Activated CD8-positive, alpha-beta T cell treated with anti-CD3 and anti-CD28 coated beads for 36 hours (primary cell): Measurements from ENCODE around the gene BCL3. TPM values are rescaled to one million over a fixed set of nuclear protein-coding genes. Genes with fewer than 3 reads are reported as not detected.
A peak's percentile ranks its signal among the peaks of the same experiment; 100 is the strongest.

Source experiments
- ATAC-seq: fragments of 200-7000 bp; cut with Tn5 transposase; one replicate; pipeline ENCODE4 v1.10.0; 2021; ENCODE audit warnings: mild to moderate bottlenecking, moderate library complexity
- CTCF ChIA-PET: fragments of 350-600 bp; sonication (Branson Sonifier 250); formaldehyde crosslinking; loops from one replicate; lab custom pipeline; 2021; ENCODE audit warnings: antibody characterized with exemption; lab: Charles Lee
- POLR2A ChIA-PET: fragments of 350-600 bp; sonication (Branson Sonifier 250); formaldehyde crosslinking; loops from one replicate; lab custom pipeline; 2021; ENCODE audit warnings: antibody characterized with exemption; lab: Charles Lee
- DNase-seq: peaks from one replicate; pipeline ENCODE4 v3.0.0-alpha.2; 2020
- H3K27ac Mint-ChIP-seq: one replicate; pipeline ENCODE4 v1.8.0; 2021; ENCODE audit warnings: mild to moderate bottlenecking, mixed read lengths
- H3K27me3 Mint-ChIP-seq: one replicate; pipeline ENCODE4 v1.8.0; 2021; ENCODE audit warnings: mixed read lengths
- H3K36me3 Mint-ChIP-seq: one replicate; pipeline ENCODE4 v1.8.0; 2021; ENCODE audit warnings: low read depth, mixed read lengths
- H3K4me1 Mint-ChIP-seq: one replicate; pipeline ENCODE4 v1.8.0; 2021; ENCODE audit warnings: low read depth, mixed read lengths
- H3K4me3 Mint-ChIP-seq: one replicate; pipeline ENCODE4 v1.8.0; 2021; ENCODE audit warnings: mild to moderate bottlenecking, moderate library complexity, mixed read lengths
- H3K9me3 Mint-ChIP-seq: one replicate; pipeline ENCODE4 v1.8.0; 2021; ENCODE audit warnings: mixed read lengths
- intact Hi-C: fragments of 100-400 bp; cut with micrococcal nuclease; formaldehyde crosslinking; loops from one replicate; pipeline ENCODE4 v1.10.0; 2022
- total RNA-seq, 2 experiments: library from RNA; stranded (reverse); gene quantifications; one replicate each; pipeline ENCODE4 v1.2.3, GENCODE V29; 2021
- TF ChIP-seq, protein P1 (sequence below): fragments of 200-600 bp; IDR thresholded peaks from one replicate; pipeline ENCODE4 v1.8.0; 2022; ENCODE audit warnings: antibody characterized with exemption, mild to moderate bottlenecking

BCL3 gene
- total RNA-seq, 2 experiments from 2014 or later: 22.8 to 27.7 TPM

DNA sequence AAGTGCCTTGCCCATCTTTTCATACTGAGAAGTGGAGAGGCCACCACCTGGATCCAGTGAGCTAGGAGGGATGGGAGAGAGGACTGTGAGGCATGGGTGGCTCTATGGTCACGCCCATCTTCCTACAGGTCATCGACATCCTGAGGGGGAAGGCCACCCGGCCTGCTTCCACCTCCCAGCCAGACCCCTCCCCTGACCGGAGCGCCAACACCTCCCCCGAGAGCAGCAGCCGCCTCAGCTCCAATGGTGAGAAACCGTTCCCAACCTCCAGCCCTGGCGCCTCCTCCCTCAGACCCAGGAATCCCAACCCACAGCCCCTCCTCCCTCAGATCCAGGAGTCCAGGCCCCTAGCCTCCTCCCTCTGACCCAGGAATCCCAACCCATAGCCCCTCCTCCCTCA, 10.1 kb downstream of the BCL3 start:
- Mint-ChIP-seq H3K27me3 (no peaks in the 10 kb centered on the region), H3K4me3 (no peak overlapping the region), H3K27ac (peak overlapping the region; percentile 25), H3K9me3 (no peaks in the 10 kb centered on the region), H3K4me1 (peaks cover 38% of the 10 kb centered on the region), H3K36me3 (peaks cover 32% of the 10 kb centered on the region)
- ChIA-PET POLR2A (interaction anchor here (0.6 kb wide), 2 partner anchors 134 to 137 kb away, joined by 3 read pairs; no protein-coding TSS in a partner anchor), CTCF (interaction anchor here (1.3 kb wide), 1 partner anchor 86 kb away, joined by 3 read pairs; no protein-coding TSS in a partner anchor)
- ATAC-seq: no peak
- TF ChIP-seq, protein P1, sequence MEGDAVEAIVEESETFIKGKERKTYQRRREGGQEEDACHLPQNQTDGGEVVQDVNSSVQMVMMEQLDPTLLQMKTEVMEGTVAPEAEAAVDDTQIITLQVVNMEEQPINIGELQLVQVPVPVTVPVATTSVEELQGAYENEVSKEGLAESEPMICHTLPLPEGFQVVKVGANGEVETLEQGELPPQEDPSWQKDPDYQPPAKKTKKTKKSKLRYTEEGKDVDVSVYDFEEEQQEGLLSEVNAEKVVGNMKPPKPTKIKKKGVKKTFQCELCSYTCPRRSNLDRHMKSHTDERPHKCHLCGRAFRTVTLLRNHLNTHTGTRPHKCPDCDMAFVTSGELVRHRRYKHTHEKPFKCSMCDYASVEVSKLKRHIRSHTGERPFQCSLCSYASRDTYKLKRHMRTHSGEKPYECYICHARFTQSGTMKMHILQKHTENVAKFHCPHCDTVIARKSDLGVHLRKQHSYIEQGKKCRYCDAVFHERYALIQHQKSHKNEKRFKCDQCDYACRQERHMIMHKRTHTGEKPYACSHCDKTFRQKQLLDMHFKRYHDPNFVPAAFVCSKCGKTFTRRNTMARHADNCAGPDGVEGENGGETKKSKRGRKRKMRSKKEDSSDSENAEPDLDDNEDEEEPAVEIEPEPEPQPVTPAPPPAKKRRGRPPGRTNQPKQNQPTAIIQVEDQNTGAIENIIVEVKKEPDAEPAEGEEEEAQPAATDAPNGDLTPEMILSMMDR: no peak
- no peak for DNase-seq
- intact Hi-C loops: no loop called here

DNA sequence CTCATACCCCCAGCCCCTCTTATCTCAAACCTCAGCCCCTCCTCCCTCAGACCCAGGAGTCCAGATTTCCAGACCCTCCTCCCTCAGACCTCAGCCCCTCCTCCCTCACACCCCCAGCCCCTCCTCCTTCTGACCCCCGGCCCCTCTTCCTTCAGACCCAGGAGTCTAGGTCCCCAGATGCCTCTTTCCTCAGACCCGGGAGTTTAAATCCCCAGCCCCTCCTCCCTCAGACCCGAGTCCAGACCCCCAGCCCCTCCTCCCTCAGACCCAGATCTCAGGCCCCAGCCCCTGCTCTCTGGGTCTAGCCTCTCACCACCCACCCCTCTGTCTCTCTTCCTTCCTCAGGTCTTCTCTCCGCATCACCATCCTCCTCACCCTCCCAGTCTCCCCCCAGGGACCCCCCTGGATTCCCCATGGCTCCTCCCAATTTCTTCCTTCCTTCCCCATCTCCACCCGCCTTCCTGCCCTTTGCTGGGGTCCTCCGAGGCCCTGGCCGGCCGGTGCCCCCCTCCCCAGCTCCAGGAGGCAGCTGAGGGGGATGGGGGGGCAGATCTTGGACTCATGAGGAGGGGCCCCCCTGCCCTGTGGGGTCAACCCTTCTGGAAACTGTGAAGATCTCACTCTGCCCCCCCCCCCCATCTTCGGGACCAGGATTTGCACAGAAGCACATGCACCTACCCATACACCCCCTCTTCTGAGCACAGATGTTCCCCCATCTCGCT, 10.7 kb downstream of the BCL3 start:
- CTCF ChIA-PET: no interaction called here

DNA sequence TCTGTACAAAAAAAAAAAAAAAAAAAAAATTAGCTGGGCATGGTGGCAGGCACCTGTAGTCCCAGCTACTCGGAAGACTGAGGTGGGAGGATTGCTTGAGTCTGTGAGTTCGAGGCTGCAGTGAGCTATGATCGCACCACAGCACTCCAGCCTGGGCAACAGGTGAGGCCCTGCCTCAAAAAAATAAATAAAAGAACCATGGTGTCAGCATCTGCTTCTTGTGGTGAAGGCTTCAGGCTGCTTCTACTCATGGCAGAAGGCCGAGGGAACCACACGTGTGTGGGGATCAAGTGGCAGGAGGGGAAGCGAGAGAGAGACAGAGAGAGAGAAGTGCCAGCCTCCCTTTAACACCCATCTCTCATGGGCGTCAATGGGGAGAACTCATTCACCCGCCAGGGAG, 13.5 kb downstream of the BCL3 start:
- Mint-ChIP-seq H3K27ac (no peak overlapping the region), H3K36me3 (peaks cover 21% of the 10 kb centered on the region), H3K4me3 (no peak overlapping the region), H3K9me3 (no peaks in the 10 kb centered on the region), H3K27me3 (no peaks in the 10 kb centered on the region), H3K4me1 (peaks cover 25% of the 10 kb centered on the region)
- ATAC-seq (no peak), DNase-seq (no peak)
- ChIA-PET CTCF (interaction anchor here (16.0 kb wide), 1 partner anchor 36 kb away, joined by 474 read pairs; no protein-coding TSS in a partner anchor), POLR2A (no interaction called here)
- intact Hi-C loops: no loop called here
- TF ChIP-seq, protein P1: no peak

More for the DNA sequence above, 10.7 kb downstream of the BCL3 start:
- intact Hi-C loops: no loop called here
- TF ChIP-seq, protein P1: no peak
- ATAC-seq (no peak), DNase-seq (no peak)
- Mint-ChIP-seq H3K4me3 (no peak overlapping the region), H3K4me1 (peaks cover 37% of the 10 kb centered on the region), H3K27ac (peak overlapping the region; percentile 34), H3K9me3 (no peaks in the 10 kb centered on the region), H3K27me3 (no peaks in the 10 kb centered on the region), H3K36me3 (peaks cover 32% of the 10 kb centered on the region)
- POLR2A ChIA-PET: interaction anchor here (0.6 kb wide), 1 partner anchor 133 kb away, joined by 3 read pairs; no protein-coding TSS in a partner anchor

DNA sequence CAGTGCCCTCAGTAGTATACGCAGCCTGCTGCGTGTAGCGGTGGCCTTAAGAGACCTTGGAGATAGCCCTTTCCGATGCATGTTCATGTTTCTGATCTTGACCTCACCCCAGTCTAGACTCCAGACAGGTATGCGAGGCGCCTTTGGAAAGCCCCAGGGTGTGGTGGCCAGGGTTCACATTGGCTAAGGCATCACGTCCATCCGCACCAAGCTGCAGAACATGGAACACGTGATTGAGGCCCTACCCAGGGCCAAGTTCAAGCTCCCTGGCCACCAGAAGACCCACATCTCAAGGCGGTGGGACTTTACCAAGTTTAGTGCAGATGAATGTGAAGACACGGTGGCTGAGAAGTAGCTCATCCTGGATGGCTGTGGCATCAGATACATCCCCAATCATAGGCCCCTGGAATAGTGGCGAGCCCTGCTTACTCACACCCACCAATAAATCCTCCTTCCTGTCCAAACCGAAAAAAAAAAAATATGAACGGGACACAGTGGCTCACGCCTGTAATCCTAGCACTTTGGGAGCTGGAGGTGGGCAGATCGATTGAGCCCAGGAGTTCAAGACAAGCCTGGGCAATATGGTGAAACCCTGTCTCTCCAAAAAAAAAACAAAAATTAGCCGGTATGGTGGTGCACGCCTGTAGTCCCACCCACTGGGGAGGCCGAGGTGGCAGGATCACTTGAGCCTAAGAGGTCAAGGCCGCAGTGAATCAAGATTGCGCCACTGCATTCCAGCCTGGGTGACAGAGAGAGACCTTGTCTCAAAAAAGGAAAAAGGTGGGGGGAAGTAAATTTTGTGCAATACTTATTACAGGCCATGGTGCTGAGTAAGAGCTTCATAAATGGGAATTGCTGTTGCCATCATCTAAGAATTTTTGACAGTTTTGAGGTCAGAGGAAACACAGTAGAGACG, 16.8 kb downstream of the BCL3 start:
- intact Hi-C loops: no loop called here
- TF ChIP-seq, protein P1: no peak
- DNase-seq: no peak
- POLR2A ChIA-PET: interaction anchor here (0.6 to 2.1 kb wide), 5 partner anchors 10 to 326 kb away, joined by 3 to 9 read pairs (median 3); no protein-coding TSS in a partner anchor
- Mint-ChIP-seq H3K4me1 (peaks cover 32% of the 10 kb centered on the region), H3K9me3 (peaks cover 7% of the 10 kb centered on the region), H3K36me3 (peaks cover 12% of the 10 kb centered on the region), H3K27me3 (no peaks in the 10 kb centered on the region), H3K27ac (no peak overlapping the region), H3K4me3 (no peak overlapping the region)
- no peak for ATAC-seq
- CTCF ChIA-PET: interaction anchor here (1.6 to 16.0 kb wide), 4 partner anchors 11 to 75 kb away, joined by 6 to 474 read pairs (median 10); no protein-coding TSS in a partner anchor
